ENCODE measurements around the gene B4GALT2. TPM values are rescaled to one million over a fixed set of nuclear protein-coding genes. Genes with fewer than 3 reads are reported as not detected.
A peak's percentile ranks its signal among the peaks of the same experiment; 100 is the strongest.

The B4GALT2 gene
- total and polyA plus RNA-seq, 2 of the 8 experiments (the other 6 are each of a cell fraction or from before 2014, with no cell fraction given) = 56.5 to 121 TPM

- TF ChIP-seq SP4 (IDR thresholded peaks at IDR 0.05; ENCODE audit: low read length) (no peak; the same call in 1 of the 2 replicates), CHD1 (IDR thresholded peaks at IDR 0.05; ENCODE audit: low read depth, low read length) (no peak), RNF2 (IDR thresholded peaks at IDR 0.05; ENCODE audit: borderline replicate concordance, low read depth, low read length, missing control alignments, poor library complexity, severe bottlenecking) (no peak), SP2 (IDR thresholded peaks at IDR 0.05; ENCODE audit: low read length) (no peak), SRF (IDR thresholded peaks at IDR 0.05; ENCODE audit: low read depth, low read length) (no peak), SP1 (IDR thresholded peaks at IDR 0.05; ENCODE audit: low read depth, low read length) (0 out of 2 replicates have a peak, but pooled peaks have one; percentile 4), TAF7 (optimal IDR thresholded peaks at IDR 0.05; ENCODE audit: borderline replicate concordance, low read depth, low read length) (no peak), RFX5 (IDR thresholded peaks at IDR 0.05; ENCODE audit: borderline replicate concordance, low read depth, low read length) (no peak), SAP30 (IDR thresholded peaks at IDR 0.05; ENCODE audit: insufficient read depth, insufficient replicate concordance, low read length) (no peak), TBP (IDR thresholded peaks at IDR 0.05; ENCODE audit: low read depth, low read length) (no peak), TEAD4 (IDR thresholded peaks at IDR 0.05; ENCODE audit: low read depth, low read length) (no peak), POLR2AphosphoS5 (IDR thresholded peaks at IDR 0.05; ENCODE audit: low read depth, low read length) (peak; percentile 74), TCF12 (IDR thresholded peaks at IDR 0.05; ENCODE audit: low read depth, low read length) (no peak), HDAC2 (IDR thresholded peaks at IDR 0.05; ENCODE audit: borderline replicate concordance in 1 of 2, low read depth in 2 of 2, low read length in 2 of 2) (peak; percentile 3 to 16; a peak in 1 of 4 replicates), POLR2A (IDR thresholded peaks at IDR 0.05; ENCODE audit: control extremely low read depth in 1 of 2, low read depth in 2 of 2, low read length in 2 of 2) (peak; percentile 21 to 72), ZNF274 (IDR thresholded peaks at IDR 0.05; ENCODE audit: borderline replicate concordance, extremely low read depth, low read length) (no peak), SIRT6 (IDR thresholded peaks at IDR 0.05; ENCODE audit: low read length) (no peak), GABPA (IDR thresholded peaks at IDR 0.05; ENCODE audit: borderline replicate concordance, insufficient read depth, low read length) (no peak; the same call in 1 of the 2 replicates), BRCA1 (IDR thresholded peaks at IDR 0.05; ENCODE audit: low read depth, low read length) (no peak), USF2 (IDR thresholded peaks at IDR 0.05; ENCODE audit: low read length) (no peak), JUND (IDR thresholded peaks at IDR 0.05; ENCODE audit: low read length) (no peak), BACH1 (IDR thresholded peaks at IDR 0.05; ENCODE audit: low read length) (peak; percentile 59), NRF1 (IDR thresholded peaks at IDR 0.05; ENCODE audit: low read depth, low read length) (no peak)
Observed at GRCh38 chr1:43991476-43992231, 12.6 kb downstream of the B4GALT2 start, which contains the start of gene CCDC24 (continued).

All from H1 (cell line).